H9 (cell line): Measurements from ENCODE around the gene SSTR5. TPM values are rescaled to one million over a fixed set of nuclear protein-coding genes. Genes with fewer than 3 reads are reported as not detected.

Experiments
- DNase-seq: peaks from one replicate; pipeline ENCODE4 v3.0.0-alpha.2; 2017
- H2AFZ ChIP-seq: one replicate; pipeline ENCODE4 v1.6.1; 2013; ENCODE audit warnings: mild to moderate bottlenecking, low read length, control low read depth, moderate library complexity
- H2AK5ac ChIP-seq: 2 replicates; pipeline ENCODE4 v1.6.1; 2013; ENCODE audit warnings: low read length, control low read depth, mixed read lengths; ENCODE audit not compliant: insufficient read length
- H2BK120ac ChIP-seq: one replicate; pipeline ENCODE4 v1.6.1; 2013; ENCODE audit warnings: low read depth, mild to moderate bottlenecking, low read length, control low read depth, inconsistent platforms; ENCODE audit not compliant: poor library complexity, severe bottlenecking
- H2BK12ac ChIP-seq: 2 replicates; pipeline ENCODE4 v1.6.1; 2013; ENCODE audit warnings: low read length, control low read depth, mixed read lengths, low read depth; ENCODE audit not compliant: insufficient read length
- H2BK15ac ChIP-seq: 2 replicates; pipeline ENCODE4 v1.6.1; 2013; ENCODE audit warnings: low read depth, low read length, control low read depth
- H2BK20ac ChIP-seq: one replicate; pipeline ENCODE4 v1.6.1; 2013; ENCODE audit warnings: low read depth, mild to moderate bottlenecking, low read length, control low read depth, inconsistent platforms; ENCODE audit not compliant: poor library complexity, severe bottlenecking
- H2BK5ac ChIP-seq: 2 replicates; pipeline ENCODE4 v1.6.1; 2013; ENCODE audit warnings: low read length, control low read depth, mixed read lengths; ENCODE audit not compliant: insufficient read length
- H3K14ac ChIP-seq: 2 replicates; pipeline ENCODE4 v1.6.1; 2013; ENCODE audit warnings: low read length, control low read depth; ENCODE audit not compliant: insufficient read depth
- H3K18ac ChIP-seq: 2 replicates; pipeline ENCODE4 v1.6.1; 2013; ENCODE audit warnings: low read depth, mild to moderate bottlenecking, mixed read lengths, low read length, control low read depth; ENCODE audit not compliant: insufficient read length
- H3K23ac ChIP-seq: 2 replicates; pipeline ENCODE4 v1.6.1; 2013; ENCODE audit warnings: low read length, control low read depth, mixed read lengths, low read depth; ENCODE audit not compliant: insufficient read length
- H3K23me2 ChIP-seq: 2 replicates; pipeline ENCODE4 v1.6.1; 2013; ENCODE audit warnings: low read depth, mild to moderate bottlenecking, mixed read lengths, low read length, control low read depth; ENCODE audit not compliant: insufficient read length, poor library complexity, severe bottlenecking
- H3K27ac ChIP-seq: 2 replicates; pipeline ENCODE4 v1.5.1; 2013; ENCODE audit warnings: low read length, control low read depth, mixed read lengths, low read depth; ENCODE audit not compliant: insufficient read length
- H3K27me3 ChIP-seq: 2 replicates; pipeline ENCODE4 v1.6.1; 2013; ENCODE audit warnings: low read length, control low read depth, inconsistent platforms; ENCODE audit not compliant: insufficient read depth
- H3K4ac ChIP-seq: 2 replicates; pipeline ENCODE4 v1.6.1; 2013; ENCODE audit warnings: low read depth, mild to moderate bottlenecking, control low read depth, inconsistent platforms, low read length, moderate library complexity
- H3K4me1 ChIP-seq: 2 replicates; pipeline ENCODE4 v1.6.1; 2013; ENCODE audit warnings: low read length, control low read depth, inconsistent platforms; ENCODE audit not compliant: insufficient read depth
- H3K4me2 ChIP-seq: 2 replicates; pipeline ENCODE4 v1.6.1; 2013; ENCODE audit warnings: low read length, control low read depth, mixed read lengths; ENCODE audit not compliant: insufficient read length, insufficient read depth
- H3K56ac ChIP-seq: 2 replicates; pipeline ENCODE4 v1.6.1; 2013; ENCODE audit warnings: low read depth, mild to moderate bottlenecking, mixed read lengths, low read length, control low read depth; ENCODE audit not compliant: insufficient read length
- H3K79me1 ChIP-seq: 2 replicates; pipeline ENCODE4 v1.6.1; 2013; ENCODE audit warnings: low read depth, mild to moderate bottlenecking, moderate library complexity, low read length, control low read depth, inconsistent platforms; ENCODE audit not compliant: insufficient read depth, poor library complexity, severe bottlenecking
- H3K79me2 ChIP-seq: 2 replicates; pipeline ENCODE4 v1.6.1; 2013; ENCODE audit warnings: low read length, control low read depth, inconsistent platforms; ENCODE audit not compliant: insufficient read depth
- H3K9ac ChIP-seq: 2 replicates; pipeline ENCODE4 v1.6.1; 2013; ENCODE audit warnings: low read length, control low read depth, mixed read lengths; ENCODE audit not compliant: insufficient read length; ENCODE audit errors: extremely low read depth
- H3K9me3 ChIP-seq: one replicate; pipeline ENCODE4 v1.6.1; 2013; ENCODE audit warnings: low read depth, low read length, inconsistent platforms; ENCODE audit not compliant: control insufficient read depth
- H3T11ph ChIP-seq: one replicate; pipeline ENCODE4 v1.6.1; 2013; ENCODE audit warnings: mild to moderate bottlenecking, low read length, control low read depth, inconsistent platforms
- H4K20me1 ChIP-seq: one replicate; pipeline ENCODE4 v1.6.1; 2013; ENCODE audit not compliant: control insufficient read depth, insufficient read length, insufficient read depth
- H4K5ac ChIP-seq: 2 replicates; pipeline ENCODE4 v1.6.1; 2013; ENCODE audit warnings: low read depth, mild to moderate bottlenecking, mixed read lengths, low read length, control low read depth; ENCODE audit not compliant: insufficient read length
- H4K8ac ChIP-seq: replicated peaks from 2 replicates; pipeline ENCODE4 v1.6.1; 2013; ENCODE audit warnings: low read length, control low read depth, mixed read lengths, low read depth; ENCODE audit not compliant: insufficient read length
- H4K91ac ChIP-seq: 2 replicates; pipeline ENCODE4 v1.6.1; 2013; ENCODE audit warnings: low read depth, mild to moderate bottlenecking, moderate library complexity, mixed read lengths, low read length, control low read depth; ENCODE audit not compliant: insufficient read length
- H3K27ac Mint-ChIP-seq, 3 experiments: 2 replicates in 2 of 3; 3 replicates in 1 of 3; pipeline ENCODE4 v1.8.0; 2020 to 2021; ENCODE audit warnings: mixed read lengths in 3 of 3, mild to moderate bottlenecking in 1 of 3, moderate library complexity in 1 of 3
- H3K27me3 Mint-ChIP-seq: 2 replicates; pipeline ENCODE4 v1.8.0; 2021; ENCODE audit warnings: low read depth, mild to moderate bottlenecking, moderate library complexity, mixed read lengths
- H3K36me3 Mint-ChIP-seq, 3 experiments: 2 replicates in 2 of 3; 3 replicates in 1 of 3; pipeline ENCODE4 v1.8.0; 2020 to 2021; ENCODE audit warnings: low read depth in 3 of 3, mixed read lengths in 3 of 3; ENCODE audit not compliant: insufficient read depth in 1 of 3
- H3K4me1 Mint-ChIP-seq, 2 experiments: 2 replicates each; pipeline ENCODE4 v1.8.0; 2020; ENCODE audit warnings: mixed read lengths in 2 of 2
- H3K4me3 Mint-ChIP-seq, 2 experiments: 2 replicates in 1 of 2; 3 replicates in 1 of 2; pipeline ENCODE4 v1.8.0; 2020 to 2021; ENCODE audit warnings: mild to moderate bottlenecking in 2 of 2, mixed read lengths in 2 of 2, moderate library complexity in 1 of 2
- H3K9me3 Mint-ChIP-seq, 2 experiments: 2 replicates in 1 of 2; 3 replicates in 1 of 2; pipeline ENCODE4 v1.8.0; 2020; ENCODE audit warnings: mild to moderate bottlenecking in 2 of 2, mixed read lengths in 2 of 2, moderate library complexity in 1 of 2
- CTCF ChIP-seq: fragments of 200-600 bp; sonication (generic); conservative IDR thresholded peaks from 3 replicates; pipeline ENCODE4 v1.8.0; 2021; ENCODE audit warnings: antibody characterized with exemption, mild to moderate bottlenecking
- WGBS: extraction: QIAGEN DNeasy Blood & Tissue Kit; methylation state at CpG from one replicate; pipeline ENCODE4 v1.1.7; 2013; ENCODE audit warnings: missing lambda C conversion rate, low lambda C conversion rate, mixed read lengths; ENCODE audit not compliant: insufficient read length; ENCODE audit errors: extremely low coverage; 5-methylcytosine and 5-hydroxymethylcytosine counted together
- total RNA-seq: library from RNA; stranded (reverse); gene quantifications from 2 replicates; pipeline ENCODE4 v1.2.1, GENCODE V29; 2021

SSTR5 gene
- total RNA-seq, 1 experiment from 2014 or later, result 0.22 TPM

- H3K4me1 ChIP-seq, result no peaks in the 10 kb centered on the region
- H3K23ac ChIP-seq, result no peak overlapping the region
- H3K27ac ChIP-seq, result no peak overlapping the region
- no peaks in the 10 kb centered on the region for H3K27me3 ChIP-seq
- no peak overlapping the region for H3K56ac ChIP-seq
- WGBS, result no CpG with 5 or more reads among the region's 42 CpGs
- Mint-ChIP-seq H3K4me1 (peaks cover 0 to 3% of the 10 kb centered on the region in 2 experiments; a peak in 1 of 4 replicates), H3K36me3 (no peaks in the 10 kb centered on the region), H3K27ac (no peak overlapping the region), H3K27me3 (peaks cover 62% of the 10 kb centered on the region), H3K9me3 (no peaks in the 10 kb centered on the region; a peak in 1 of 5 replicates), H3K4me3 (no peak overlapping the region)
- DNase-seq, result no peak
- no peaks in the 10 kb centered on the region for H4K20me1 ChIP-seq
- H3K18ac ChIP-seq, result no peak overlapping the region
- H3K4me2 ChIP-seq, result no peak overlapping the region
- H2BK5ac ChIP-seq, result no peak overlapping the region
- H2AK5ac ChIP-seq, result no peak overlapping the region
- H3T11ph ChIP-seq, result no peak overlapping the region
- no peaks in the 10 kb centered on the region for H3K79me2 ChIP-seq
- H4K91ac ChIP-seq, result no peak overlapping the region
- H2BK120ac ChIP-seq, result no peak overlapping the region
- H3K4ac ChIP-seq, result no peak overlapping the region
- no peaks in the 10 kb centered on the region for H3K79me1 ChIP-seq
- H2BK12ac ChIP-seq, result no peak overlapping the region
- no peaks in the 10 kb centered on the region for H3K23me2 ChIP-seq
- no peak overlapping the region for H3K9ac ChIP-seq
- no peak for TF ChIP-seq CTCF
- H3K14ac ChIP-seq, result no peak overlapping the region; the same call in 1 of the 2 replicates
- H4K8ac ChIP-seq, result no peak overlapping the region
- no peaks in the 10 kb centered on the region for H3K9me3 ChIP-seq
- H4K5ac ChIP-seq, result no peak overlapping the region
- no peak overlapping the region for H2BK20ac ChIP-seq
- H2BK15ac ChIP-seq, result no peak overlapping the region
- no peak overlapping the region for H2AFZ ChIP-seq
Observed at GRCh38 chr16:1108299-1109252, 36.0 kb downstream of the SSTR5 start.
